GM19240 (cell line): ENCODE measurements around the gene MAP9.
"Not testable (repeated sequence)": the region's sequence is repeated elsewhere in the genome, so short reads cannot be mapped to it uniquely, and the experiment has no call there.

Source experiments
- DNase-seq: peaks from one replicate; pipeline ENCODE4 v3.0.0; 2011; ENCODE audit warnings: low spot score; ENCODE audit not compliant: insufficient read length

The MAP9 gene

GRCh38 chr4:155353923-155354540, 22.7 kb downstream of the MAP9 start:
- no peak for DNase-seq

- no peak for DNase-seq
Measured at GRCh38 chr4:155342142-155342541, 34.6 kb downstream of the MAP9 start.

- DNase-seq, result no peak
Measured at GRCh38 chr4:155339999-155340398, 36.8 kb downstream of the MAP9 start.

- DNase-seq, result no peak
Measured at GRCh38 chr4:155339588-155339987, 37.2 kb downstream of the MAP9 start.

- DNase-seq, result no peak
Measured at GRCh38 chr4:155338196-155338595, 38.6 kb downstream of the MAP9 start.

- no peak for DNase-seq
Measured at GRCh38 chr4:155336242-155336641, 40.5 kb downstream of the MAP9 start.

- no peak for DNase-seq
Measured at GRCh38 chr4:155331478-155331877, 45.3 kb downstream of the MAP9 start.

- DNase-seq, result no peak
Measured at GRCh38 chr4:155322782-155323181, 54.0 kb downstream of the MAP9 start.

- DNase-seq, result no peak
Measured at GRCh38 chr4:155321006-155321405, 55.8 kb downstream of the MAP9 start.

- DNase-seq, result no peak
Measured at GRCh38 chr4:155319516-155319915, 57.2 kb downstream of the MAP9 start.

- not testable (repeated sequence) for DNase-seq
Measured at GRCh38 chr4:155312027-155312426, 64.7 kb downstream of the MAP9 start.

GRCh38 chr4:155307731-155308277, 69.0 kb downstream of the MAP9 start:
- DNase-seq, result no peak

- no peak for DNase-seq
Measured at GRCh38 chr4:155305619-155306018, 71.1 kb downstream of the MAP9 start.

- no peak for DNase-seq
Measured at GRCh38 chr4:155304375-155304774, 72.4 kb downstream of the MAP9 start.

GRCh38 chr4:155299103-155299502, 77.7 kb downstream of the MAP9 start:
- no peak for DNase-seq
